ENCODE data around the gene DSCAM. TPM values are rescaled to one million over a fixed set of nuclear protein-coding genes. Genes with fewer than 3 reads are reported as not detected.

The DSCAM gene
- total and polyA plus RNA-seq, 10 of the 15 experiments (the other 5 are each of a cell fraction or from before 2014, with no cell fraction given): not detected

GRCh38 chr21:40717028-40717427 is 129.9 kb downstream of the DSCAM start (continued):
- TF ChIP-seq STAT3 (IDR thresholded peaks at IDR 0.05; ENCODE audit: low read depth, low read length) (no peak), SREBF1 (IDR thresholded peaks at IDR 0.05; ENCODE audit: low read length) (no peak), CBFB (IDR thresholded peaks at IDR 0.05; ENCODE audit: low read depth) (no peak), ZBED1 (IDR thresholded peaks at IDR 0.05; ENCODE audit: borderline replicate concordance) (no peak), TBL1XR1 (IDR thresholded peaks at IDR 0.05; ENCODE audit: low read depth, low read length) (no peak), USF2 (IDR thresholded peaks at IDR 0.05; ENCODE audit: borderline replicate concordance, low read depth, low read length) (no peak)

- no peak overlapping the region for H3K9ac ChIP-seq (ENCODE audit: control insufficient read depth, insufficient read depth, low read length)
- BruUV-seq (replicated peaks): no TSS peak
- SMC1A ChIA-PET (ENCODE audit: uncharacterized antibody, unreplicated experiment): no interaction called here
- ATAC-seq (no peak), DNase-seq (ENCODE audit: low read depth, low spot score) (no peak), FAIRE-seq (no peak)
- no peaks in the 10 kb centered on the region for H3K36me3 ChIP-seq (ENCODE audit: control insufficient read depth in 2 of 2, insufficient read depth in 2 of 2, low read length in 1 of 2)
- CTCF ChIA-PET: no interaction called here
- POLR2A ChIA-PET: no interaction called here
- no peaks in the 10 kb centered on the region for H3K79me2 ChIP-seq (ENCODE audit: control insufficient read depth, insufficient read depth, low read length)
- H3K4me2 ChIP-seq (ENCODE audit: control insufficient read depth, insufficient read depth): no peak overlapping the region
- in situ Hi-C loops (cut with MboI): no loop called here
- H3K4me1 ChIP-seq (ENCODE audit: control insufficient read depth, insufficient read depth, low read length): no peaks in the 10 kb centered on the region
- no peaks in the 10 kb centered on the region for H3K27me3 ChIP-seq (replicated peaks in 1 of 2; ENCODE audit: control insufficient read depth in 2 of 2, insufficient read depth in 2 of 2, low read length in 1 of 2)
- H3K4me3 ChIP-seq: no peak overlapping the region
- RAD21 ChIA-PET (ENCODE audit: unreplicated experiment): no interaction called here
- H4K20me1 ChIP-seq (ENCODE audit: control insufficient read depth, insufficient read depth): no peaks in the 10 kb centered on the region
- H3K27ac ChIP-seq (ENCODE audit: control insufficient read depth, insufficient read depth): no peak overlapping the region
- no peak overlapping the region for H2AFZ ChIP-seq (ENCODE audit: control insufficient read depth, low read depth, low read length)
- no peaks in the 10 kb centered on the region; the same call in 2 of the 3 replicates for H3K9me3 ChIP-seq (replicated peaks; ENCODE audit: control insufficient read depth, insufficient read depth, low read length)
- WGBS (ENCODE audit: insufficient coverage, insufficient replicate concordance, low lambda C conversion rate, missing lambda C conversion rate): 10% methylated on average over 4 of the region's 4 CpGs
- intact Hi-C loops (cut with micrococcal nuclease; ENCODE audit: unreplicated experiment): no loop called here
- no peak for TF ChIP-seq ZNF207 (IDR thresholded peaks at IDR 0.05; ENCODE audit: borderline replicate concordance)
- no peak for TF ChIP-seq HSF1 (IDR thresholded peaks at IDR 0.05; ENCODE audit: low read depth, low read length)
- no peak for TF ChIP-seq IKZF1 (conservative IDR thresholded peaks at IDR 0.05)
- TF ChIP-seq BCL3 (IDR thresholded peaks at IDR 0.05; ENCODE audit: borderline replicate concordance, insufficient read depth, low read depth, low read length, poor library complexity, severe bottlenecking): no peak
- TF ChIP-seq KLF5 (IDR thresholded peaks at IDR 0.05; ENCODE audit: partially characterized antibody): no peak
- TF ChIP-seq ATF7 (IDR thresholded peaks at IDR 0.05; ENCODE audit: low read depth): no peak
- no peak for TF ChIP-seq SMARCA5 (IDR thresholded peaks at IDR 0.05)
- no peak for TF ChIP-seq YBX1 (IDR thresholded peaks at IDR 0.05)
- no peak for TF ChIP-seq TCF3 (IDR thresholded peaks at IDR 0.05; ENCODE audit: borderline replicate concordance, insufficient read depth, low read depth, low read length)
- no peak for TF ChIP-seq CHD2 (IDR thresholded peaks at IDR 0.05; ENCODE audit: borderline replicate concordance, low read depth, low read length)
Observed at GRCh38 chr21:40714536-40714935, 132.4 kb downstream of the DSCAM start.

Measured in GM12878 (cell line).